Endothelial cell of umbilical vein (primary cell): ENCODE results near the gene ABCA2.

Experiments used
- EZH2 ChIP-seq: IDR thresholded peaks from 2 replicates; pipeline ENCODE4 v1.6.1; 2012; ENCODE audit warnings: borderline replicate concordance, low read depth, mild to moderate bottlenecking, moderate library complexity, low read length, inconsistent platforms; ENCODE audit not compliant: severe bottlenecking
- FOS ChIP-seq: IDR thresholded peaks from 2 replicates; pipeline ENCODE4 v1.6.1; 2011; ENCODE audit warnings: mild to moderate bottlenecking, low read length, moderate library complexity, borderline replicate concordance; ENCODE audit not compliant: insufficient read depth
- GATA2 ChIP-seq: IDR thresholded peaks from 2 replicates; pipeline ENCODE4 v1.7.0; 2011; ENCODE audit warnings: low read depth, mild to moderate bottlenecking, moderate library complexity, mixed read lengths, low read length; ENCODE audit not compliant: insufficient read length, insufficient read depth
- JUN ChIP-seq: IDR thresholded peaks from 2 replicates; pipeline ENCODE4 v1.6.1; 2011; ENCODE audit warnings: borderline replicate concordance, low read depth; ENCODE audit not compliant: insufficient read length, insufficient read depth
- MYC ChIP-seq: IDR thresholded peaks from one replicate; pipeline ENCODE4 v1.6.1; 2011; ENCODE audit warnings: mild to moderate bottlenecking, low read depth, low read length
- POLR2A ChIP-seq: IDR thresholded peaks from 2 replicates; pipeline ENCODE4 v1.6.1; 2012; ENCODE audit warnings: low read depth, mild to moderate bottlenecking, control low read depth, low read length
- POLR2AphosphoS5 ChIP-seq: IDR thresholded peaks from 2 replicates; pipeline ENCODE4 v1.6.1; 2012; ENCODE audit warnings: low read depth, mild to moderate bottlenecking, control low read depth, low read length, moderate library complexity; ENCODE audit not compliant: insufficient read depth
- TF ChIP-seq, protein P1 (sequence below), 2 donors: IDR thresholded peaks; 1 replicate in 1 of 2; 2 replicates in 1 of 2; pipeline ENCODE4 v1.5.1; 2011; ENCODE audit warnings: low read length in 2 of 2, mild to moderate bottlenecking in 2 of 2, moderate library complexity in 2 of 2, control low read depth in 1 of 2, inconsistent platforms in 1 of 2, low read depth in 1 of 2; ENCODE audit not compliant: insufficient read depth in 1 of 2; ENCODE audit errors: extremely low read depth in 1 of 2
- TF ChIP-seq, protein P2 (sequence below): IDR thresholded peaks from 2 replicates; pipeline ENCODE4 v1.6.1; 2011; ENCODE audit not compliant: insufficient read depth, insufficient read length

DNA sequence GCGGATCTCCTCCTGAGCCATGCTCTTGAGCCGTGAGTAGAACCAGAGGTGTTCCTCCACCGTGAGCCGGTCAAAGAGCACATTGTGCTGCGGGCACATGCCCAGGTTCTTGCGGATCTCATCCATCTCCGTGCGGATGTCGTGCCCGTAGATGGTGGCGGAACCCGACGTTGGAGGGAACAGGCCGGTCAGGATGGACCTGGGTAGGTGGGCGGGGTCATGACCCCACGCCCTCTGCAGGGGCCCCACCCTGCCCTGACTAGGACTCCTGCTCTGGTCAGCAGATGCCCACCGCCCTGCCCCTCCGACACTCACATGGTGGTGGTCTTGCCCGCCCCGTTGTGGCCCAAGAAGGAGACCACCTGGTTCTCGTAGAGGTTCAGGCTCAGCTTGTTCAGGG lies 12.1 kb downstream of the ABCA2 start:
- TF ChIP-seq, protein P1, sequence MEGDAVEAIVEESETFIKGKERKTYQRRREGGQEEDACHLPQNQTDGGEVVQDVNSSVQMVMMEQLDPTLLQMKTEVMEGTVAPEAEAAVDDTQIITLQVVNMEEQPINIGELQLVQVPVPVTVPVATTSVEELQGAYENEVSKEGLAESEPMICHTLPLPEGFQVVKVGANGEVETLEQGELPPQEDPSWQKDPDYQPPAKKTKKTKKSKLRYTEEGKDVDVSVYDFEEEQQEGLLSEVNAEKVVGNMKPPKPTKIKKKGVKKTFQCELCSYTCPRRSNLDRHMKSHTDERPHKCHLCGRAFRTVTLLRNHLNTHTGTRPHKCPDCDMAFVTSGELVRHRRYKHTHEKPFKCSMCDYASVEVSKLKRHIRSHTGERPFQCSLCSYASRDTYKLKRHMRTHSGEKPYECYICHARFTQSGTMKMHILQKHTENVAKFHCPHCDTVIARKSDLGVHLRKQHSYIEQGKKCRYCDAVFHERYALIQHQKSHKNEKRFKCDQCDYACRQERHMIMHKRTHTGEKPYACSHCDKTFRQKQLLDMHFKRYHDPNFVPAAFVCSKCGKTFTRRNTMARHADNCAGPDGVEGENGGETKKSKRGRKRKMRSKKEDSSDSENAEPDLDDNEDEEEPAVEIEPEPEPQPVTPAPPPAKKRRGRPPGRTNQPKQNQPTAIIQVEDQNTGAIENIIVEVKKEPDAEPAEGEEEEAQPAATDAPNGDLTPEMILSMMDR (IDR thresholded peaks at IDR 0.05; ENCODE audit: extremely low read depth in 1 of 2, insufficient read depth in 1 of 2, low read depth in 1 of 2, low read length in 2 of 2), result no peak
- no peak for TF ChIP-seq POLR2A
- no peak for TF ChIP-seq EZH2
- no peak for TF ChIP-seq POLR2AphosphoS5
- TF ChIP-seq, protein P2, sequence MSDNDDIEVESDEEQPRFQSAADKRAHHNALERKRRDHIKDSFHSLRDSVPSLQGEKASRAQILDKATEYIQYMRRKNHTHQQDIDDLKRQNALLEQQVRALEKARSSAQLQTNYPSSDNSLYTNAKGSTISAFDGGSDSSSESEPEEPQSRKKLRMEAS, result no peak
- no peak for TF ChIP-seq MYC
- no peak for TF ChIP-seq GATA2
- TF ChIP-seq JUN, result no peak
- no peak for TF ChIP-seq FOS
